ENCODE data around the gene PLCG2.

Gene PLCG2

GRCh38 chr16:81817789-81818567 lies 38.9 kb downstream of the PLCG2 start:
- DNase-seq: peak in 2 of 3 donors; percentile 64 to 79
- H3K9me3 ChIP-seq (ENCODE audit: control extremely low read depth in 1 of 5, control insufficient read depth in 4 of 5, insufficient read depth in 2 of 5, low read depth in 1 of 5, low read length in 4 of 5): no peaks in the 10 kb centered on the region
- H3K36me3 ChIP-seq (ENCODE audit: control insufficient read depth in 4 of 4, insufficient read depth in 4 of 4, low read length in 3 of 4): no peaks in the 10 kb centered on the region
- no peak overlapping the region for H3K27ac ChIP-seq (ENCODE audit: insufficient read depth in 1 of 2, low read depth in 1 of 2, low read length in 2 of 2, poor library complexity in 1 of 2, severe bottlenecking in 2 of 2)
- H3K4me1 ChIP-seq (ENCODE audit: control extremely low read depth in 1 of 4, control insufficient read depth in 4 of 4, insufficient read depth in 4 of 4, low read length in 3 of 4): peaks cover 12 to 87% (median 38%) of the 10 kb centered on the region in 4 experiments
- POLR2A ChIA-PET: interaction anchor here (1.3 kb wide), 1 partner anchor 10 kb away, joined by 3 read pairs; no protein-coding TSS in a partner anchor
- H3K4me3 ChIP-seq (ENCODE audit: control insufficient read depth in 1 of 7, extremely low read depth in 1 of 7, insufficient read depth in 4 of 7, low read depth in 2 of 7, low read length in 6 of 7): no peak overlapping the region
- CTCF ChIA-PET: interaction anchor here (0.6 to 2.0 kb wide), 11 partner anchors 9 to 65 kb away, joined by 3 to 11 read pairs (median 4); no protein-coding TSS in a partner anchor
- 75% methylated on average over 8 of the region's 12 CpGs for WGBS (ENCODE audit: insufficient coverage)
- no peaks in the 10 kb centered on the region for H3K27me3 ChIP-seq (replicated peaks in 2 of 5; ENCODE audit: control insufficient read depth in 4 of 5, insufficient read depth in 5 of 5, low read length in 4 of 5)

DNA sequence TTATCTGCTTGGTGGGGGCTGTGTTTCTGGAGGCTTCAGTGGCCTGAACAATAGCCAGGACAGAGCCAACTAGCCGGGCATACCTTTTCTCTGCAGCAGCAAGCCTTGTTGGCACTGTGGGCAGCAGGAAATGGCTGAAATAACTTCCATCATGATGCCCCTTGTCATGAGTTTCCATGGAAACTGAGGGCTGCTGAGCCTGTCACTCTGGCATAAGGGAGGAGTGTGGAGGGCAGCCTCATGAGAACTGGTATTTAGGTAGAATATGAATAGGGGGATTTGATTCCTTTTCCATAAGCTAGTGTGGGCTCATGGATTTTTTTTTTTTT lies 39.4 kb downstream of the PLCG2 start:
- POLR2A ChIA-PET: interaction anchor here (1.3 kb wide), 1 partner anchor 11 kb away, joined by 3 read pairs; no protein-coding TSS in a partner anchor

GRCh38 chr16:81818905-81819304 lies 39.8 kb downstream of the PLCG2 start:
- H3K27me3 ChIP-seq (replicated peaks in 2 of 5; ENCODE audit: control insufficient read depth in 4 of 5, insufficient read depth in 5 of 5, low read length in 4 of 5): no peaks in the 10 kb centered on the region
- DNase-seq: no peak
- 96% methylated on average over 4 of the region's 4 CpGs for WGBS (ENCODE audit: insufficient coverage)
- H3K9me3 ChIP-seq (ENCODE audit: control extremely low read depth in 1 of 5, control insufficient read depth in 4 of 5, insufficient read depth in 2 of 5, low read depth in 1 of 5, low read length in 4 of 5): no peaks in the 10 kb centered on the region
- H3K4me3 ChIP-seq (ENCODE audit: control insufficient read depth in 1 of 7, extremely low read depth in 1 of 7, insufficient read depth in 4 of 7, low read depth in 2 of 7, low read length in 6 of 7): no peak overlapping the region
- H3K36me3 ChIP-seq (ENCODE audit: control insufficient read depth in 4 of 4, insufficient read depth in 4 of 4, low read length in 3 of 4): no peaks in the 10 kb centered on the region
- peaks cover 12 to 91% (median 41%) of the 10 kb centered on the region in 4 experiments for H3K4me1 ChIP-seq (ENCODE audit: control extremely low read depth in 1 of 4, control insufficient read depth in 4 of 4, insufficient read depth in 4 of 4, low read length in 3 of 4)
- ChIA-PET CTCF (interaction anchor here (0.6 to 2.0 kb wide), 9 partner anchors 10 to 275 kb away, joined by 3 to 11 read pairs (median 5); no protein-coding TSS in a partner anchor), POLR2A (no interaction called here)
- no peak overlapping the region for H3K27ac ChIP-seq (ENCODE audit: insufficient read depth in 1 of 2, low read depth in 1 of 2, low read length in 2 of 2, poor library complexity in 1 of 2, severe bottlenecking in 2 of 2)

More for the DNA sequence above, 39.4 kb downstream of the PLCG2 start:
- H3K36me3 ChIP-seq (ENCODE audit: control insufficient read depth in 4 of 4, insufficient read depth in 4 of 4, low read length in 3 of 4): no peaks in the 10 kb centered on the region
- WGBS (ENCODE audit: insufficient coverage): 100% methylated on average over 1 of the region's 1 CpG
- no peak overlapping the region for H3K27ac ChIP-seq (ENCODE audit: insufficient read depth in 1 of 2, low read depth in 1 of 2, low read length in 2 of 2, poor library complexity in 1 of 2, severe bottlenecking in 2 of 2)
- no peak for DNase-seq
- CTCF ChIA-PET: interaction anchor here (1.0 to 2.0 kb wide), 8 partner anchors 10 to 55 kb away, joined by 3 to 11 read pairs (median 5); no protein-coding TSS in a partner anchor
- peaks cover 12 to 91% (median 42%) of the 10 kb centered on the region in 4 experiments for H3K4me1 ChIP-seq (ENCODE audit: control extremely low read depth in 1 of 4, control insufficient read depth in 4 of 4, insufficient read depth in 4 of 4, low read length in 3 of 4)
- no peaks in the 10 kb centered on the region for H3K9me3 ChIP-seq (ENCODE audit: control extremely low read depth in 1 of 5, control insufficient read depth in 4 of 5, insufficient read depth in 2 of 5, low read depth in 1 of 5, low read length in 4 of 5)
- no peaks in the 10 kb centered on the region for H3K27me3 ChIP-seq (replicated peaks in 2 of 5; ENCODE audit: control insufficient read depth in 4 of 5, insufficient read depth in 5 of 5, low read length in 4 of 5)
- H3K4me3 ChIP-seq (ENCODE audit: control insufficient read depth in 1 of 7, extremely low read depth in 1 of 7, insufficient read depth in 4 of 7, low read depth in 2 of 7, low read length in 6 of 7): no peak overlapping the region

GRCh38 chr16:81821436-81822128 lies 42.5 kb downstream of the PLCG2 start:
- Histone ChIP-seq H3K27ac (ENCODE audit: insufficient read depth in 1 of 2, low read depth in 1 of 2, low read length in 2 of 2, poor library complexity in 1 of 2, severe bottlenecking in 2 of 2) (peak overlapping the region in 1 of 2 experiments; percentile 73), H3K4me3 (ENCODE audit: control insufficient read depth in 1 of 7, extremely low read depth in 1 of 7, insufficient read depth in 4 of 7, low read depth in 2 of 7, low read length in 6 of 7) (peak overlapping the region in 4 of 7 experiments; percentile 5 to 55 (median 48)), H3K36me3 (ENCODE audit: control insufficient read depth in 4 of 4, insufficient read depth in 4 of 4, low read length in 3 of 4) (peaks cover 0 to 13% (median 0%) of the 10 kb centered on the region in 4 experiments), H3K4me1 (ENCODE audit: control extremely low read depth in 1 of 4, control insufficient read depth in 4 of 4, insufficient read depth in 4 of 4, low read length in 3 of 4) (peaks cover 12 to 96% (median 41%) of the 10 kb centered on the region in 4 experiments), H3K27me3 (replicated peaks in 2 of 5; ENCODE audit: control insufficient read depth in 4 of 5, insufficient read depth in 5 of 5, low read length in 4 of 5) (no peaks in the 10 kb centered on the region), H3K9me3 (ENCODE audit: control extremely low read depth in 1 of 5, control insufficient read depth in 4 of 5, insufficient read depth in 2 of 5, low read depth in 1 of 5, low read length in 4 of 5) (peaks cover 0 to 3% (median 0%) of the 10 kb centered on the region in 5 experiments)
- no peak for DNase-seq
- 30% methylated on average over 7 of the region's 10 CpGs for WGBS (ENCODE audit: insufficient coverage)
- CTCF ChIA-PET: interaction anchor here (1.5 to 2.4 kb wide), 5 partner anchors 17 to 83 kb away, joined by 4 to 16 read pairs (median 5); no protein-coding TSS in a partner anchor
- POLR2A ChIA-PET: interaction anchor here (0.6 kb wide), 1 partner anchor 35 kb away, joined by 3 read pairs; no protein-coding TSS in a partner anchor

- ChIA-PET POLR2A (interaction anchor here (0.7 to 1.2 kb wide), 4 partner anchors 32 to 71 kb away, joined by 3 to 5 read pairs (median 4); partner anchors contain the start of gene PLCG2), CTCF (interaction anchor here (1.0 to 2.4 kb wide), 13 partner anchors 10 to 84 kb away, joined by 3 to 16 read pairs (median 4); no protein-coding TSS in a partner anchor)
- Histone ChIP-seq H3K36me3 (ENCODE audit: control insufficient read depth in 4 of 4, insufficient read depth in 4 of 4, low read length in 3 of 4) (peaks cover 0 to 16% (median 2%) of the 10 kb centered on the region in 4 experiments), H3K4me3 (ENCODE audit: control insufficient read depth in 1 of 7, extremely low read depth in 1 of 7, insufficient read depth in 4 of 7, low read depth in 2 of 7, low read length in 6 of 7) (peak overlapping the region in 4 of 7 experiments; percentile 19 to 44 (median 24)), H3K9me3 (ENCODE audit: control extremely low read depth in 1 of 5, control insufficient read depth in 4 of 5, insufficient read depth in 2 of 5, low read depth in 1 of 5, low read length in 4 of 5) (peaks cover 0 to 3% (median 0%) of the 10 kb centered on the region in 5 experiments), H3K27me3 (replicated peaks in 2 of 5; ENCODE audit: control insufficient read depth in 4 of 5, insufficient read depth in 5 of 5, low read length in 4 of 5) (no peaks in the 10 kb centered on the region), H3K4me1 (ENCODE audit: control extremely low read depth in 1 of 4, control insufficient read depth in 4 of 4, insufficient read depth in 4 of 4, low read length in 3 of 4) (peaks cover 7 to 95% (median 37%) of the 10 kb centered on the region in 4 experiments), H3K27ac (ENCODE audit: insufficient read depth in 1 of 2, low read depth in 1 of 2, low read length in 2 of 2, poor library complexity in 1 of 2, severe bottlenecking in 2 of 2) (peak overlapping the region; percentile 17 to 62)
- DNase-seq: peak; percentile 61 to 94 (median 90)
- 0% methylated on average over 5 of the region's 8 CpGs for WGBS (ENCODE audit: insufficient coverage)
Measured at GRCh38 chr16:81823111-81823510, 44.0 kb downstream of the PLCG2 start.

DNA sequence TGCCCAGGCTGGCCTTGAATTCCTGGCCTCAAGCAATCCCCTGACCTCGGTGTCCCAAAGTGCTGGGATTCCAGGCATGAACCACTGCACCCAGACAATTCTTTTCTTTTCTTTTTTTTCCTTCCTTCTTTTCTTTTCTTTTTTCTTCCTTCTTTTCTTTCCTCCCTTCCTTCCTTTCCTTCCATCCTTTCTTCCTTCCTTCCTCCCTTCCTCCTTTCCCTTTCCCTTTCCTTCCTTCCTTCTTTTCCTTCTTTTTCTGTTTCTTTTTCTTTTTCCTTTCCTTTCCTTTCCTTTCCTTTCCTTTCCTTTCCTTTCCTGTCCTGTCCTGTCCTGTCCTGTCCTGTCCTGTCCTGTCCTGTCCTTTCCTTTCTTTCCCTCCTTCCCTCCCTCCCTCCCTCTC lies 44.6 kb downstream of the PLCG2 start:
- Histone ChIP-seq H3K36me3 (ENCODE audit: control insufficient read depth in 4 of 4, insufficient read depth in 4 of 4, low read length in 3 of 4) (peaks cover 0 to 16% (median 2%) of the 10 kb centered on the region in 4 experiments), H3K27ac (ENCODE audit: insufficient read depth in 1 of 2, low read depth in 1 of 2, low read length in 2 of 2, poor library complexity in 1 of 2, severe bottlenecking in 2 of 2) (peak overlapping the region in 1 of 2 experiments; percentile 62), H3K9me3 (ENCODE audit: control extremely low read depth in 1 of 5, control insufficient read depth in 4 of 5, insufficient read depth in 2 of 5, low read depth in 1 of 5, low read length in 4 of 5) (peaks cover 0 to 3% (median 0%) of the 10 kb centered on the region in 5 experiments), H3K4me3 (ENCODE audit: control insufficient read depth in 1 of 7, extremely low read depth in 1 of 7, insufficient read depth in 4 of 7, low read depth in 2 of 7, low read length in 6 of 7) (no peak overlapping the region), H3K4me1 (ENCODE audit: control extremely low read depth in 1 of 4, control insufficient read depth in 4 of 4, insufficient read depth in 4 of 4, low read length in 3 of 4) (peaks cover 9 to 93% (median 37%) of the 10 kb centered on the region in 4 experiments), H3K27me3 (replicated peaks in 2 of 5; ENCODE audit: control insufficient read depth in 4 of 5, insufficient read depth in 5 of 5, low read length in 4 of 5) (no peaks in the 10 kb centered on the region)
- CTCF ChIA-PET: interaction anchor here (1.0 to 2.4 kb wide), 12 partner anchors 10 to 67 kb away, joined by 3 to 16 read pairs (median 4); no protein-coding TSS in a partner anchor
- DNase-seq: no peak
- 77% methylated on average over 1 of the region's 1 CpG for WGBS (ENCODE audit: insufficient coverage)
- POLR2A ChIA-PET: interaction anchor here (0.7 to 1.2 kb wide), 2 partner anchors 45 to 71 kb away, joined by 3 to 5 read pairs; partner anchors contain the start of gene PLCG2

All from common myeloid progenitor, CD34-positive (primary cell).